ENCODE results near the gene OR52E6.

The OR52E6 gene

DNA sequence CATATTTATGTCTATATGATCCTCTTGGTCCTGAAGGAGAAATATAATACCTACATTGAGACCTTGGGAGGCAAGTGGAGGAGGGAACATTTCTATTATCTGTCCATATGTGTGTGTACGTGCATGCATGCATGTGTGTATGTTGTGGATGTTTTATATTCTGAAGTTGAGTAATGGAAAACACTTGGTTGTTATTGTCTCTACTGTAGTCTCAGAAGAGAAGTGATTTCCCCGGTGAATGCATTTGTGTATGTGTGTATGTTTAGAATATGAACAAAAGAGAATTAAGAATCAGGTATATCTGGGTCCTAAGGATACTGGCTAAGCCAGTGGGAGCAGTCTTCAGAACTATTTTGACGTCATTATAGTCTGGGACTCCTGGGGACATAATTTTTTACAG, 50.5 kb downstream of the OR52E6 start, which contains the start of gene OR52N1:
TSS of gene OR52N1 (minus strand) at position 101 of the 400 bp plus-strand sequence. CDS start 2,449 bp downstream, outside the sequence.
- no peak for DNase-seq
